ENCODE results near the gene SLC28A1. TPM values are rescaled to one million over a fixed set of nuclear protein-coding genes. Genes with fewer than 3 reads are reported as not detected.

SLC28A1 gene
- total RNA-seq, 1 experiment from 2014 or later, result 1.1 TPM

DNA sequence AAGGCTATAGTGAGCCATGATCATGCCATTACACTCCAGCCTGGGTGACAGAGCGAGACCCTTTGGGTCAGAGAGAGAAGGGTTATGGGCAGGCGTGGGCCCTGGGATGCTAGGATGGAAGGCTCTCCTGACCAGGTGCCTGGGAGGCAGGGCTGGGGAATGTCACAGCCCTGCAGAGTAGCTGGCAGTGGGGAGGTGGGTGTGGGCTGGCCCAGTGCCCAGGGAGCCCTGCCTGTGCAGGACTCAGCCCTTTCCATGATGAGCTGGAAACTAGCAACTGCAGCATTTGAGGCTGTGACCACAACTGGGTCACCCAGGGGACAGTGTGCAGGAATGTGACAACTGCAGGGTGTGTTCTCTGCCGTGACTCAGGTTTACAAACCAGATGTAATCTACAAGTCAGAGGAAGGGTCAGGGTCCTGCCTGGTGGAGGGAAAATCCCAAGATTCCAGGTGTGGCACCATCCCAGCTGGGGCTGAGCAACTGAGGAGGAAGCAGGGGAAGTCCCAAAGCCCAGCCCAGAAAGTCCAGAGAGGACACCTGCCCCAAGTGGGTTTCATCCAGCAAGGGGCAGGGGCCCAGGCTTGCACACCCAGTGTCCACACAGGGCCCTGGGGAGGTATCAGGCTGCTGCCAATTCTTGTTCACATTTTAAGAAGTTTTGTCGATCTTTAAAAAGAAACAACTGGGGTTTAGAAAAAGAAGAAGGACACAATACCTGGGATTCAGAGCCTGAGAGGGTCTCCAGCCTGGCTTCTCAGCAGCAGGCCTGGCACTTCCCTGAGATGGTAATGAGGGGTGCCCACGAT is 45.5 kb downstream of the SLC28A1 start:
- TSS peak; percentile 41 for BruUV-seq (replicated peaks)
- H3K4me3 ChIP-seq (ENCODE audit: low read length), result no peak overlapping the region
- H3K9me3 ChIP-seq (ENCODE audit: low read length), result no peaks in the 10 kb centered on the region
- H2AFZ ChIP-seq (ENCODE audit: low read length), result no peak overlapping the region
- CTCF ChIA-PET, result interaction anchor here (0.7 kb wide), 1 partner anchor 18 kb away, joined by 3 read pairs; no protein-coding TSS in a partner anchor
- H3K27me3 ChIP-seq (ENCODE audit: low read length), result no peaks in the 10 kb centered on the region
- peak overlapping the region; percentile 87 for H3K27ac ChIP-seq (ENCODE audit: low read length)
- peak overlapping the region; percentile 56 for H3K4me2 ChIP-seq (ENCODE audit: low read length)
- POLR2A ChIA-PET (ENCODE audit: unreplicated experiment), result interaction anchor here (0.6 kb wide), 3 partner anchors 36 to 371 kb away, joined by 3 to 6 read pairs (median 5); no protein-coding TSS in a partner anchor
- H3K4me1 ChIP-seq (ENCODE audit: insufficient read depth, low read length), result peaks cover 42% of the 10 kb centered on the region
- intact Hi-C loops (cut with micrococcal nuclease), result loop anchor here (2.0 to 5.0 kb wide), 2 partner anchors 181 to 343 kb away; partner anchors contain the start of gene ZNF592
- DNase-seq (peak; percentile 99), ATAC-seq (peak; percentile 88)
- H3K79me2 ChIP-seq (ENCODE audit: low read length), result no peaks in the 10 kb centered on the region
- no peaks in the 10 kb centered on the region for H3F3A ChIP-seq (ENCODE audit: low read length, unreplicated experiment)
- H3K9ac ChIP-seq (ENCODE audit: low read length), result peak overlapping the region; percentile 74
- H4K20me1 ChIP-seq (ENCODE audit: low read length), result no peaks in the 10 kb centered on the region
- H3K36me3 ChIP-seq (ENCODE audit: low read depth, low read length), result no peaks in the 10 kb centered on the region
- TF ChIP-seq, protein P1, sequence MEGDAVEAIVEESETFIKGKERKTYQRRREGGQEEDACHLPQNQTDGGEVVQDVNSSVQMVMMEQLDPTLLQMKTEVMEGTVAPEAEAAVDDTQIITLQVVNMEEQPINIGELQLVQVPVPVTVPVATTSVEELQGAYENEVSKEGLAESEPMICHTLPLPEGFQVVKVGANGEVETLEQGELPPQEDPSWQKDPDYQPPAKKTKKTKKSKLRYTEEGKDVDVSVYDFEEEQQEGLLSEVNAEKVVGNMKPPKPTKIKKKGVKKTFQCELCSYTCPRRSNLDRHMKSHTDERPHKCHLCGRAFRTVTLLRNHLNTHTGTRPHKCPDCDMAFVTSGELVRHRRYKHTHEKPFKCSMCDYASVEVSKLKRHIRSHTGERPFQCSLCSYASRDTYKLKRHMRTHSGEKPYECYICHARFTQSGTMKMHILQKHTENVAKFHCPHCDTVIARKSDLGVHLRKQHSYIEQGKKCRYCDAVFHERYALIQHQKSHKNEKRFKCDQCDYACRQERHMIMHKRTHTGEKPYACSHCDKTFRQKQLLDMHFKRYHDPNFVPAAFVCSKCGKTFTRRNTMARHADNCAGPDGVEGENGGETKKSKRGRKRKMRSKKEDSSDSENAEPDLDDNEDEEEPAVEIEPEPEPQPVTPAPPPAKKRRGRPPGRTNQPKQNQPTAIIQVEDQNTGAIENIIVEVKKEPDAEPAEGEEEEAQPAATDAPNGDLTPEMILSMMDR (conservative IDR thresholded peaks at IDR 0.05; ENCODE audit: low read depth, low read length), result no peak
- TF ChIP-seq EZH2phosphoT487 (IDR thresholded peaks at IDR 0.05; ENCODE audit: borderline replicate concordance, low read length), result no peak
- no peak for TF ChIP-seq EZH2 (IDR thresholded peaks at IDR 0.05; ENCODE audit: low read length, unreplicated experiment)
- no peaks in the 10 kb centered on the region for H3K9me2 ChIP-seq (replicated peaks; ENCODE audit: low read length)

DNA sequence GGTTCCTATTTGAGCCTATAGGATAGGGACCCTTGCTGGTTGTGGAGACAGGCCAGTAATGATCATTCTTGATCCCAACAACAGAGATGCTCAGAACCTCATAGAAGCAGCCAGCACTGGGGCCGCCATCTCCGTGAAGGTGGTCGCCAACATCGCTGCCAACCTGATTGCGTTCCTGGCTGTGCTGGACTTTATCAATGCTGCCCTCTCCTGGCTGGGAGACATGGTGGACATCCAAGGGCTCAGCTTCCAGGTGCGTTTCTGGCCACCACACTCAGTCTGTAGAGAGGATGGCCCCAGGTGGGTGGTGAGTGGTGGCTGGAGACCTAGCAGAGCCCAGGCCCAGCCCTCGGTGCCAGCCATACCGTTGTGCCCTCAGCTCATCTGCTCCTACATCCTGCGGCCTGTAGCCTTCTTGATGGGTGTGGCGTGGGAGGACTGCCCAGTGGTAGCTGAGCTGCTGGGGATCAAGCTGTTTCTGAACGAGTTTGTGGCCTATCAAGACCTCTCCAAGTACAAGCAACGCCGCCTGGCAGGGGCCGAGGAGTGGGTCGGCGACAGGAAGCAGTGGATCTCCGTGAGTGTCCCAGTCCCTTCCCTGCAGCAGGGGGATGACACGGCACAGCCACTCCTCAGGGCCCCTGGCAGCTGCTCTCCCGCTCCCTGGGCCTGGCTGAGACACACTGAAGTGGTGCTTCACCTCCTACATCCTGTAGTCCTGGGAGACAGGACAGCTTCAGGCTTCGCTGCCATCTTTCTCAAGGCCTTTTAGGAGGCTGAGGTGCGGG is 50.7 kb downstream of the SLC28A1 start:
- Histone ChIP-seq H4K20me1 (ENCODE audit: low read length) (no peaks in the 10 kb centered on the region), H3K9ac (ENCODE audit: low read length) (no peak overlapping the region), H3K36me3 (ENCODE audit: low read depth, low read length) (no peaks in the 10 kb centered on the region), H3K4me1 (ENCODE audit: insufficient read depth, low read length) (peaks cover 5% of the 10 kb centered on the region), H3K4me2 (ENCODE audit: low read length) (no peak overlapping the region), H3K9me2 (replicated peaks; ENCODE audit: low read length) (no peaks in the 10 kb centered on the region), H2AFZ (ENCODE audit: low read length) (no peak overlapping the region), H3K27me3 (ENCODE audit: low read length) (no peaks in the 10 kb centered on the region), H3F3A (ENCODE audit: low read length, unreplicated experiment) (no peaks in the 10 kb centered on the region), H3K4me3 (ENCODE audit: low read length) (no peak overlapping the region), H3K9me3 (ENCODE audit: low read length) (no peaks in the 10 kb centered on the region), H3K79me2 (ENCODE audit: low read length) (no peaks in the 10 kb centered on the region), H3K27ac (ENCODE audit: low read length) (no peak overlapping the region)
- POLR2A ChIA-PET (ENCODE audit: unreplicated experiment), result no interaction called here
- CTCF ChIA-PET, result no interaction called here
- TF ChIP-seq EZH2 (IDR thresholded peaks at IDR 0.05; ENCODE audit: low read length, unreplicated experiment), result no peak
- TF ChIP-seq, protein P1 (conservative IDR thresholded peaks at IDR 0.05; ENCODE audit: low read depth, low read length), result peak; percentile 49
- no peak for TF ChIP-seq EZH2phosphoT487 (IDR thresholded peaks at IDR 0.05; ENCODE audit: borderline replicate concordance, low read length)
- intact Hi-C loops (cut with micrococcal nuclease), result no loop called here
- DNase-seq (no peak), ATAC-seq (no peak)
- no TSS peak for BruUV-seq (replicated peaks)
